CD4-positive, alpha-beta T cell treated with Interleukin-1 beta for 1 hour (primary cell): ENCODE data around the gene FAM83E.
"Not testable (repeated sequence)": the region's sequence is repeated elsewhere in the genome, so short reads cannot be mapped to it uniquely, and the experiment has no call there.

ENCODE experiments used
- DNase-seq, 2 donors: peaks; one replicate each; pipeline ENCODE4 v3.0.0-alpha.2; 2020 to 2022

Gene FAM83E

GRCh38 chr19:48608798-48609263 lies 6.0 kb downstream of the FAM83E start:
- peak; percentile 70 to 72 for DNase-seq

GRCh38 chr19:48607359-48607755 lies 7.5 kb downstream of the FAM83E start:
- DNase-seq: no peak

- DNase-seq: no peak
Measured at GRCh38 chr19:48606463-48607358, 8.2 kb downstream of the FAM83E start, which contains the start of gene SPACA4. Gene SPACA4 (plus strand): TSS chr19:48606742. CDS start chr19:48606979, 237 bp downstream.

GRCh38 chr19:48603850-48604249 lies 11.0 kb downstream of the FAM83E start:
- no peak for DNase-seq

- DNase-seq: no peak
Measured at GRCh38 chr19:48603449-48603848, 11.4 kb downstream of the FAM83E start.

- no peak for DNase-seq
Measured at GRCh38 chr19:48603001-48603400, 11.9 kb downstream of the FAM83E start.

- DNase-seq: no peak
Measured at GRCh38 chr19:48600679-48601417, 14.0 kb downstream of the FAM83E start.

- DNase-seq: no peak
Measured at GRCh38 chr19:48598996-48599700, 15.7 kb downstream of the FAM83E start.

- DNase-seq: peak; percentile 36 to 69
Measured at GRCh38 chr19:48596679-48597465, 18.0 kb downstream of the FAM83E start.

- DNase-seq: no peak
Measured at GRCh38 chr19:48596237-48596636, 18.6 kb downstream of the FAM83E start.

GRCh38 chr19:48595833-48596232 lies 19.0 kb downstream of the FAM83E start:
- DNase-seq: no peak

- DNase-seq: no peak
Measured at GRCh38 chr19:48595171-48595570, 19.7 kb downstream of the FAM83E start.

GRCh38 chr19:48591021-48591420 lies 23.9 kb downstream of the FAM83E start:
- DNase-seq: no peak

- DNase-seq: peak; percentile 84 to 86
Measured at GRCh38 chr19:48588670-48589401, 26.0 kb downstream of the FAM83E start.

- DNase-seq: no peak
Measured at GRCh38 chr19:48587387-48587786, 27.5 kb downstream of the FAM83E start.

GRCh38 chr19:48582168-48582567 lies 32.7 kb downstream of the FAM83E start:
- no peak for DNase-seq

GRCh38 chr19:48578891-48579290 lies 36.0 kb downstream of the FAM83E start:
- no peak for DNase-seq

- DNase-seq: not testable (repeated sequence)
Measured at GRCh38 chr19:48577908-48578307, 37.0 kb downstream of the FAM83E start.

GRCh38 chr19:48575931-48576622 lies 38.8 kb downstream of the FAM83E start:
- DNase-seq: no peak

- no peak for DNase-seq
Measured at GRCh38 chr19:48573163-48573505, 41.7 kb downstream of the FAM83E start.
